HCT116 (cell line): ENCODE measurements around the gene FAM156B. TPM values are rescaled to one million over a fixed set of nuclear protein-coding genes. Genes with fewer than 3 reads are reported as not detected.
A peak's percentile ranks its signal among the peaks of the same experiment; 100 is the strongest.
"Not testable (repeated sequence)": the region's sequence is repeated elsewhere in the genome, so short reads cannot be mapped to it uniquely, and the experiment has no call there.

Experiments
- ATAC-seq: fragments of 200-7000 bp; cut with Tn5 transposase; 2 replicates; pipeline ENCODE4 v1.9.1; 2020; ENCODE audit warnings: mild to moderate bottlenecking, moderate library complexity
- BruUV-seq: library from RNA; stranded (reverse); fragments of 400-500 nt; replicated peaks from 2 replicates; lab custom pipeline; 2021; lab: Mats Ljungman, UMichigan
- CTCF ChIA-PET: fragments of 300-600 bp; sonication (Branson Sonifier 250); formaldehyde crosslinking; loops from one replicate; lab custom pipeline; 2021; ENCODE audit warnings: antibody characterized with exemption; lab: Charles Lee
- POLR2A ChIA-PET: fragments of 300-600, 350-600 bp; sonication (Branson Sonifier 250); formaldehyde crosslinking; loops from one replicate; lab custom pipeline; 2021; ENCODE audit warnings: antibody characterized with exemption; lab: Charles Lee
- RAD21 ChIA-PET, 2 experiments: fragments of 300-600 bp; sonication (Branson Sonifier 250); formaldehyde crosslinking; loops; one replicate each; lab custom pipeline; 2023; ENCODE audit warnings: low total read pairs in 2 of 2; ENCODE audit not compliant: uncharacterized antibody in 2 of 2, unreplicated experiment in 2 of 2, low non-redundant PET in 1 of 2; lab: Charles Lee
- DNase-seq: peaks from one replicate; pipeline ENCODE4 v3.0.0-alpha.2; 2010; ENCODE audit warnings: low read depth, low spot score
- H2AFZ ChIP-seq: fragments of 200-600 bp; shearing (Covaris generic), sonication (generic); 2 replicates; pipeline ENCODE4 v1.6.1; 2017; ENCODE audit warnings: low read depth, mixed run types, mixed read lengths, antibody characterized with exemption, low read length; ENCODE audit not compliant: poor library complexity, severe bottlenecking
- H3K27ac ChIP-seq: 2 replicates; pipeline ENCODE4 v1.5.1; 2012; ENCODE audit warnings: low read depth, low read length
- H3K27me3 ChIP-seq: fragments of 200-600 bp; sonication (generic); 2 replicates; pipeline ENCODE4 v1.6.1; 2016; ENCODE audit warnings: mixed run types, low read length, mixed read lengths; ENCODE audit not compliant: insufficient read depth
- H3K36me3 ChIP-seq, 2 experiments: fragments of 200-500 bp in 1 of 2; fragments of 200-600 bp in 1 of 2; sonication (Bioruptor generic) in 1 of 2; sonication (generic) in 1 of 2; 2 replicates each; pipeline versions ENCODE4 v1.5.1 to v1.6.1; 2014 to 2016; ENCODE audit warnings: low read length in 2 of 2, inconsistent platforms in 1 of 2, mixed read lengths in 1 of 2, mixed run types in 1 of 2; ENCODE audit not compliant: insufficient read depth in 2 of 2, control insufficient read depth in 1 of 2
- H3K4me1 ChIP-seq, 2 experiments: fragments of 200-600 bp in 1 of 2; sonication (generic) in 1 of 2; 2 replicates each; pipeline versions ENCODE4 v1.5.1 to v1.6.1; 2012 to 2017; ENCODE audit warnings: low read length in 2 of 2, inconsistent platforms in 1 of 2, mild to moderate bottlenecking in 1 of 2, mixed read lengths in 1 of 2, mixed run types in 1 of 2, moderate library complexity in 1 of 2; ENCODE audit not compliant: insufficient read depth in 2 of 2, control insufficient read depth in 1 of 2
- H3K4me2 ChIP-seq: fragments of 200-600 bp; sonication (generic); 2 replicates; pipeline ENCODE4 v1.6.1; 2017; ENCODE audit warnings: mixed run types, low read length, mixed read lengths
- H3K4me3 ChIP-seq, 2 experiments: fragments of 200-600 bp in 1 of 2; sonication (generic) in 1 of 2; replicated peaks in 1 of 2; 2 replicates each; pipeline ENCODE4 v1.5.1; 2011 to 2016; ENCODE audit warnings: low read length in 2 of 2, control low read depth in 1 of 2, low read depth in 1 of 2, mild to moderate bottlenecking in 1 of 2, mixed read lengths in 1 of 2, mixed run types in 1 of 2
- H3K79me2 ChIP-seq: fragments of 200-600 bp; sonication (generic); 2 replicates; pipeline ENCODE4 v1.6.1; 2017; ENCODE audit warnings: mild to moderate bottlenecking, mixed run types, low read length, moderate library complexity, mixed read lengths; ENCODE audit not compliant: insufficient read depth
- H3K9ac ChIP-seq: fragments of 200-600 bp; sonication (generic); 2 replicates; pipeline ENCODE4 v1.6.1; 2016; ENCODE audit warnings: low read length, mixed read lengths
- H3K9me2 ChIP-seq: fragments of 200-600 bp; sonication (generic), shearing (Covaris generic); 2 replicates; pipeline ENCODE4 v1.6.1; 2017; ENCODE audit warnings: mixed run types, mild to moderate bottlenecking, moderate library complexity; ENCODE audit not compliant: insufficient read depth
- H3K9me3 ChIP-seq, 2 experiments: fragments of 200-500 bp in 1 of 2; fragments of 200-600 bp in 1 of 2; sonication (Bioruptor generic) in 1 of 2; sonication (generic) in 1 of 2; 2 replicates each; pipeline ENCODE4 v1.6.1; 2014 to 2017; ENCODE audit warnings: low read length in 2 of 2, mixed read lengths in 2 of 2, inconsistent platforms in 1 of 2, low read depth in 1 of 2, mild to moderate bottlenecking in 1 of 2, mixed run types in 1 of 2, moderate library complexity in 1 of 2; ENCODE audit not compliant: control insufficient read depth in 1 of 2, insufficient read depth in 1 of 2
- H4K20me1 ChIP-seq: fragments of 200-600 bp; sonication (generic), shearing (Covaris generic); 2 replicates; pipeline ENCODE4 v1.6.1; 2017; ENCODE audit warnings: mixed run types, mild to moderate bottlenecking, moderate library complexity; ENCODE audit not compliant: insufficient read depth
- CBX3 ChIP-seq: IDR thresholded peaks from 2 replicates; pipeline ENCODE4 v1.6.1; 2012; ENCODE audit warnings: low read depth
- EGR1 ChIP-seq: IDR thresholded peaks from 2 replicates; pipeline ENCODE4 v1.6.1; 2012; ENCODE audit warnings: low read depth
- ELF1 ChIP-seq: IDR thresholded peaks from 2 replicates; pipeline ENCODE4 v1.6.1; 2012; ENCODE audit warnings: low read depth, borderline replicate concordance
- EZH2 ChIP-seq: fragments of 200-600 bp; sonication (generic); IDR thresholded peaks from 2 replicates; pipeline ENCODE4 v1.6.1; 2017; ENCODE audit warnings: antibody characterized with exemption, mixed run types
- EZH2phosphoT487 ChIP-seq: fragments of 200-600 bp; IDR thresholded peaks from 2 replicates; pipeline ENCODE4 v1.6.1; 2018; ENCODE audit warnings: antibody characterized with exemption, borderline replicate concordance
- FOSL1 ChIP-seq: IDR thresholded peaks from 2 replicates; pipeline ENCODE4 v1.6.1; 2012; ENCODE audit warnings: low read depth
- JUND ChIP-seq: IDR thresholded peaks from 2 replicates; pipeline ENCODE4 v1.6.1; 2012
- POLR2AphosphoS5 ChIP-seq: IDR thresholded peaks from 2 replicates; pipeline ENCODE4 v1.6.1; 2011; ENCODE audit warnings: mild to moderate bottlenecking, low read depth, low read length, moderate library complexity
- RAD21 ChIP-seq: IDR thresholded peaks from 2 replicates; pipeline ENCODE4 v1.6.1; 2012; ENCODE audit warnings: low read depth, mild to moderate bottlenecking
- SIN3A ChIP-seq: IDR thresholded peaks from 2 replicates; pipeline ENCODE4 v1.6.1; 2012; ENCODE audit warnings: low read depth
- SP1 ChIP-seq: IDR thresholded peaks from 2 replicates; pipeline ENCODE4 v1.6.1; 2012; ENCODE audit warnings: low read depth
- SRF ChIP-seq: IDR thresholded peaks from 2 replicates; pipeline ENCODE4 v1.6.1; 2012; ENCODE audit warnings: low read depth
- YY1 ChIP-seq: IDR thresholded peaks from 2 replicates; pipeline ENCODE4 v1.6.1; 2011; ENCODE audit warnings: low read length, low read depth, moderate library complexity, mild to moderate bottlenecking; ENCODE audit not compliant: insufficient replicate concordance; ENCODE audit errors: extremely low read depth
- ZFX ChIP-seq: fragments of 450-650 bp; IDR thresholded peaks from 2 replicates; pipeline ENCODE4 v1.6.1; 2017
- intact Hi-C: fragments of 100-400 bp; cut with micrococcal nuclease; formaldehyde crosslinking; loops from 2 replicates; pipeline ENCODE4 v1.10.0; 2022
- total RNA-seq: library from RNA; stranded (reverse); gene quantifications from one replicate; pipeline ENCODE4 v1.2.1, GENCODE V29; 2021; ENCODE audit not compliant: unreplicated experiment
- TF ChIP-seq, protein P1 (sequence below): IDR thresholded peaks from 2 replicates; pipeline ENCODE4 v1.6.1; 2012; ENCODE audit warnings: low read depth
- TF ChIP-seq, protein P2 (sequence below): IDR thresholded peaks from 2 replicates; pipeline ENCODE4 v1.6.1; 2012
- TF ChIP-seq, protein P3 (sequence below), 3 experiments: fragments of 200-600 bp in 1 of 3; sonication (generic) in 1 of 3; IDR thresholded peaks in 2 of 3; conservative IDR thresholded peaks in 1 of 3; 2 replicates each; pipeline ENCODE4 v1.5.1; 2012 to 2017; ENCODE audit warnings: low read depth in 2 of 3, low read length in 2 of 3, antibody characterized with exemption in 1 of 3, borderline replicate concordance in 1 of 3, control low read depth in 1 of 3, mild to moderate bottlenecking in 1 of 3, mixed read lengths in 1 of 3, mixed run types in 1 of 3, moderate library complexity in 1 of 3; ENCODE audit not compliant: insufficient read depth in 1 of 3
- TF ChIP-seq, protein P4 (sequence below): IDR thresholded peaks from 2 replicates; pipeline ENCODE4 v1.6.1; 2012

The FAM156B gene
- total RNA-seq, 1 experiment from 2014 or later: 13.5 TPM

DNA sequence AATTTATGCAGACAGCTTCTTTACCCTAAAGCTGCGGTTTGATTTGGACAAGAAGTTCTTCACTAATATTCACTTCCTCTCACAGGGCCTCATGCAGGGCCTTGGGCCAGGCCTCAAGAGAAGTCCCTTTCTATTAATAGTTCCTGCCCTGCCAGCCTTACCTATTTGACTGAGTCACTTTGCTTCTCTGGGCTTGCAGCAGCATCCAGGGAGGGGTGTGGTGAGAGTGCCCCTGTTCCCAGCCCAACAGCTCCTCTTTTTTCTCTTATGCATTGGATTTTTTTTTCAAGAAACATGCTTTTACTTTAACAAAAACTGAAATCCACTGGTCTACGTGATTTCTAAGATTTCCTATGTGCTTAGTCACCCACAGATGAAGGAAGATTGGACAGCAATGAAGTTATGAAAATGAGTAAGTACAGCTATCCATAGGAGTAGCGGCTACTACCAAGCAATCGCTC lies 26.7 kb downstream of the FAM156B start:
- RAD21 ChIA-PET: no interaction called here

DNA sequence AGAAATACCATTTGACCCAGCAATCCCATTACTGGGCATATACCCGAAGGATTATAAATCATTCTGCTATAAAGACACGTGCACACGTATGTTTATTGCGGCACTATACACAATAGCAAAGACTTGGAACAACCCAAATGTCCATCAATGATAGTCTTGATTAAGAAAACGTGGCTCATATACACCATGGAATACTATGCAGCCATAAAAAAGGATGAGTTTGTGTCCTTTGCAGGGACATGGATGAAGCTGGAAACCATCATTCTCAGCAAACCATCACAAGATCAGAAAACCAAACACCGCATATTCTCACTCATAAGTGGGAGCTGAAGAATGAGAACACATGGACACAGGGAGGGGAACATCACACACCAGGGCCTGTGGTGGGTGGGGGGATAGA lies 33.1 kb downstream of the FAM156B start:
- H3K79me2 ChIP-seq, H3K4me1 ChIP-seq, H3K4me2 ChIP-seq, BruUV-seq, H2AFZ ChIP-seq, POLR2A ChIA-PET, DNase-seq, H3K27me3 ChIP-seq, H3K9ac ChIP-seq, intact Hi-C loops, H3K9me3 ChIP-seq, ATAC-seq, CTCF ChIA-PET, RAD21 ChIA-PET, H4K20me1 ChIP-seq, H3K27ac ChIP-seq, H3K36me3 ChIP-seq, H3K9me2 ChIP-seq, H3K4me3 ChIP-seq: not testable (repeated sequence)

More for the DNA sequence above, 26.7 kb downstream of the FAM156B start:
- intact Hi-C loops: no loop called here
- Histone ChIP-seq H4K20me1 (no peaks in the 10 kb centered on the region), H2AFZ (no peak overlapping the region), H3K4me2 (peak overlapping the region; percentile 67), H3K4me3 (peak overlapping the region in 1 of 2 experiments; percentile 35; a peak in 2 of 4 replicates), H3K27ac (peak overlapping the region; percentile 48), H3K79me2 (no peaks in the 10 kb centered on the region), H3K36me3 (no peaks in the 10 kb centered on the region), H3K9ac (peak overlapping the region; percentile 39), H3K9me2 (no peaks in the 10 kb centered on the region), H3K4me1 (peaks cover 13 to 25% of the 10 kb centered on the region in 2 experiments), H3K9me3 (no peaks in the 10 kb centered on the region), H3K27me3 (no peaks in the 10 kb centered on the region)
- ATAC-seq: no peak
- no peak for DNase-seq
- ChIA-PET POLR2A (interaction anchor here (1.7 kb wide), 1 partner anchor 11 kb away, joined by 7 read pairs; no protein-coding TSS in a partner anchor), CTCF (no interaction called here)
- TF ChIP-seq, protein P1, sequence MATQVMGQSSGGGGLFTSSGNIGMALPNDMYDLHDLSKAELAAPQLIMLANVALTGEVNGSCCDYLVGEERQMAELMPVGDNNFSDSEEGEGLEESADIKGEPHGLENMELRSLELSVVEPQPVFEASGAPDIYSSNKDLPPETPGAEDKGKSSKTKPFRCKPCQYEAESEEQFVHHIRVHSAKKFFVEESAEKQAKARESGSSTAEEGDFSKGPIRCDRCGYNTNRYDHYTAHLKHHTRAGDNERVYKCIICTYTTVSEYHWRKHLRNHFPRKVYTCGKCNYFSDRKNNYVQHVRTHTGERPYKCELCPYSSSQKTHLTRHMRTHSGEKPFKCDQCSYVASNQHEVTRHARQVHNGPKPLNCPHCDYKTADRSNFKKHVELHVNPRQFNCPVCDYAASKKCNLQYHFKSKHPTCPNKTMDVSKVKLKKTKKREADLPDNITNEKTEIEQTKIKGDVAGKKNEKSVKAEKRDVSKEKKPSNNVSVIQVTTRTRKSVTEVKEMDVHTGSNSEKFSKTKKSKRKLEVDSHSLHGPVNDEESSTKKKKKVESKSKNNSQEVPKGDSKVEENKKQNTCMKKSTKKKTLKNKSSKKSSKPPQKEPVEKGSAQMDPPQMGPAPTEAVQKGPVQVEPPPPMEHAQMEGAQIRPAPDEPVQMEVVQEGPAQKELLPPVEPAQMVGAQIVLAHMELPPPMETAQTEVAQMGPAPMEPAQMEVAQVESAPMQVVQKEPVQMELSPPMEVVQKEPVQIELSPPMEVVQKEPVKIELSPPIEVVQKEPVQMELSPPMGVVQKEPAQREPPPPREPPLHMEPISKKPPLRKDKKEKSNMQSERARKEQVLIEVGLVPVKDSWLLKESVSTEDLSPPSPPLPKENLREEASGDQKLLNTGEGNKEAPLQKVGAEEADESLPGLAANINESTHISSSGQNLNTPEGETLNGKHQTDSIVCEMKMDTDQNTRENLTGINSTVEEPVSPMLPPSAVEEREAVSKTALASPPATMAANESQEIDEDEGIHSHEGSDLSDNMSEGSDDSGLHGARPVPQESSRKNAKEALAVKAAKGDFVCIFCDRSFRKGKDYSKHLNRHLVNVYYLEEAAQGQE: no peak
- TF ChIP-seq EZH2 (no peak), CBX3 (0 out of 2 replicates have a peak, but pooled peaks have one; percentile 44), EZH2phosphoT487 (no peak), RAD21 (0 out of 2 replicates have a peak, but pooled peaks have one; percentile 4), SP1 (peak; percentile 53), ZFX (no peak), EGR1 (no peak), POLR2AphosphoS5 (no peak), YY1 (no peak), FOSL1 (peak; percentile 34; the same call in 1 of the 2 replicates), ELF1 (no peak), SIN3A (0 out of 2 replicates have a peak, but pooled peaks have one; percentile 16), SRF (no peak), JUND (peak; percentile 34; the same call in 1 of the 2 replicates)
- TF ChIP-seq, protein P2, sequence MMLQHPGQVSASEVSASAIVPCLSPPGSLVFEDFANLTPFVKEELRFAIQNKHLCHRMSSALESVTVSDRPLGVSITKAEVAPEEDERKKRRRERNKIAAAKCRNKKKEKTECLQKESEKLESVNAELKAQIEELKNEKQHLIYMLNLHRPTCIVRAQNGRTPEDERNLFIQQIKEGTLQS: no peak
- TF ChIP-seq, protein P3, sequence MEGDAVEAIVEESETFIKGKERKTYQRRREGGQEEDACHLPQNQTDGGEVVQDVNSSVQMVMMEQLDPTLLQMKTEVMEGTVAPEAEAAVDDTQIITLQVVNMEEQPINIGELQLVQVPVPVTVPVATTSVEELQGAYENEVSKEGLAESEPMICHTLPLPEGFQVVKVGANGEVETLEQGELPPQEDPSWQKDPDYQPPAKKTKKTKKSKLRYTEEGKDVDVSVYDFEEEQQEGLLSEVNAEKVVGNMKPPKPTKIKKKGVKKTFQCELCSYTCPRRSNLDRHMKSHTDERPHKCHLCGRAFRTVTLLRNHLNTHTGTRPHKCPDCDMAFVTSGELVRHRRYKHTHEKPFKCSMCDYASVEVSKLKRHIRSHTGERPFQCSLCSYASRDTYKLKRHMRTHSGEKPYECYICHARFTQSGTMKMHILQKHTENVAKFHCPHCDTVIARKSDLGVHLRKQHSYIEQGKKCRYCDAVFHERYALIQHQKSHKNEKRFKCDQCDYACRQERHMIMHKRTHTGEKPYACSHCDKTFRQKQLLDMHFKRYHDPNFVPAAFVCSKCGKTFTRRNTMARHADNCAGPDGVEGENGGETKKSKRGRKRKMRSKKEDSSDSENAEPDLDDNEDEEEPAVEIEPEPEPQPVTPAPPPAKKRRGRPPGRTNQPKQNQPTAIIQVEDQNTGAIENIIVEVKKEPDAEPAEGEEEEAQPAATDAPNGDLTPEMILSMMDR (IDR thresholded peaks at IDR 0.05 in 2 of 3, conservative IDR thresholded peaks at IDR 0.05 in 1 of 3; ENCODE audit: borderline replicate concordance in 1 of 3, insufficient read depth in 1 of 3, low read depth in 2 of 3, low read length in 2 of 3): no peak
- TF ChIP-seq, protein P4, sequence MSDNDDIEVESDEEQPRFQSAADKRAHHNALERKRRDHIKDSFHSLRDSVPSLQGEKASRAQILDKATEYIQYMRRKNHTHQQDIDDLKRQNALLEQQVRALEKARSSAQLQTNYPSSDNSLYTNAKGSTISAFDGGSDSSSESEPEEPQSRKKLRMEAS: no peak; the same call in 1 of the 2 replicates
- no TSS peak for BruUV-seq
